Middle frontal gyrus (tissue), 1 donor: ENCODE measurements around the gene SEC24D.
"Not testable (repeated sequence)": the region's sequence is repeated elsewhere in the genome, so short reads cannot be mapped to it uniquely, and the experiment has no call there.

Source experiments
- DNase-seq: peaks from one replicate; pipeline ENCODE4 v3.0.0-alpha.2; 2015; ENCODE audit warnings: low spot score; ENCODE audit errors: extremely low spot score

SEC24D gene

GRCh38 chr4:118811832-118812231 is 24.1 kb downstream of the SEC24D start:
- no peak for DNase-seq

GRCh38 chr4:118810991-118811764 is 24.7 kb downstream of the SEC24D start:
- no peak for DNase-seq

GRCh38 chr4:118807659-118808058 is 28.3 kb downstream of the SEC24D start:
- DNase-seq = no peak

GRCh38 chr4:118803253-118803652 is 32.7 kb downstream of the SEC24D start:
- DNase-seq = no peak

GRCh38 chr4:118801895-118802575 is 33.9 kb downstream of the SEC24D start:
- DNase-seq = no peak

GRCh38 chr4:118799231-118799942 is 36.5 kb downstream of the SEC24D start:
- DNase-seq = no peak

- no peak for DNase-seq
Observed at GRCh38 chr4:118798658-118799057, 37.3 kb downstream of the SEC24D start.

- no peak for DNase-seq
Observed at GRCh38 chr4:118797558-118798142, 38.3 kb downstream of the SEC24D start.

GRCh38 chr4:118791690-118792446 is 44.1 kb downstream of the SEC24D start:
- DNase-seq = not testable (repeated sequence)

GRCh38 chr4:118790544-118790943 is 45.4 kb downstream of the SEC24D start:
- no peak for DNase-seq

GRCh38 chr4:118788911-118789310 is 47.0 kb downstream of the SEC24D start:
- DNase-seq = no peak

- no peak for DNase-seq
Observed at GRCh38 chr4:118787844-118788380, 48.0 kb downstream of the SEC24D start.

GRCh38 chr4:118784776-118785175 is 51.1 kb downstream of the SEC24D start:
- DNase-seq = no peak

GRCh38 chr4:118783887-118784286 is 52.0 kb downstream of the SEC24D start:
- no peak for DNase-seq

- not testable (repeated sequence) for DNase-seq
Observed at GRCh38 chr4:118782886-118783285, 53.0 kb downstream of the SEC24D start.

GRCh38 chr4:118777649-118778048 is 58.3 kb downstream of the SEC24D start:
- DNase-seq = not testable (repeated sequence)

- DNase-seq = not testable (repeated sequence)
Observed at GRCh38 chr4:118776955-118777640, 58.8 kb downstream of the SEC24D start.

- DNase-seq = no peak
Observed at GRCh38 chr4:118776157-118776954, 59.6 kb downstream of the SEC24D start.

GRCh38 chr4:118775405-118775804 is 60.5 kb downstream of the SEC24D start:
- DNase-seq = no peak
